NCI-H1930 (cell line): ENCODE measurements around the gene NFYB.

ENCODE experiments used
- DNase-seq, 2 experiments: peaks; one replicate each; lab custom pipeline; 2025; lab: John Stamatoyannopoulos, UW

NFYB gene

DNA sequence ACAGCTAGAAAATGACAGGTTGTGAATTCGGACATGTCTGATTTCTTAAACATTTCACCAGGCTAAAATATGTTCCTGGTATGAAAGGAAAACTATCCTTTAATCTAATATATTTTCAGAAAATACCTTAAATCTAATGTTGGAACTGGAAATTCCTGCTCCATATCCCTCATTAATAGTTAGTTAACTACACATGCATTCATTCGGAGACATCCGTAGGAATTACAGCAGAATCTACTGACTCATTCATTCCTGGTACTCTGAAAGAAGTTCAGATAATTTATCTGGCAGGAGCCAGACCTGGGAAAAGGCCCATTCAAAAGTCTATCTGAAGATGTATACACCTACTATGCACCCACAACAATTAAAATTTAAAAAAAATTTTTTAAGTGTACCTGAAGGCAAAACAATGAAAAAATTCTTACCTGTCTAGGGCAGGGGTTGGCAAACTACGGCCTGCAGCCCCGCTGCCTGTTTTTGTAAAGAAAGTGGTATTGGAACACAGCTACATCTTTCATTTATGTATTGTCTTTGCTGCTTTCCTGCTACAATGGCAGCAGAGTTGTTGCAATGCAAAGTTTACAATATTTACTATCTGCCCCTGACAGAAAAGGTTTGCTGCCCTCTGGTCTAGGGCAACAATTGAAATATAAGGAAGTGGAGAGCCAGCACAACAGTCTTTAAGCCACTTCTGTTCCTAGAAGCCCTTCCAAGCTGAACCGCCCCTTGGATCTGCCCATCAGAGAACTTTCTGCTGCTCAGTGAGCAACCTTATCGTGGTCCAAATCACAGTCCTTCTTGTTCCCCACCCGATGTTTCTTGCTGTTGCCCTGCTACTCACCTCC lies 17.9 kb upstream of the NFYB start:
- no peak for DNase-seq

- peak; percentile 59 to 74 for DNase-seq
Observed at GRCh38 chr12:104154806-104155205, 16.8 kb upstream of the NFYB start.

DNA sequence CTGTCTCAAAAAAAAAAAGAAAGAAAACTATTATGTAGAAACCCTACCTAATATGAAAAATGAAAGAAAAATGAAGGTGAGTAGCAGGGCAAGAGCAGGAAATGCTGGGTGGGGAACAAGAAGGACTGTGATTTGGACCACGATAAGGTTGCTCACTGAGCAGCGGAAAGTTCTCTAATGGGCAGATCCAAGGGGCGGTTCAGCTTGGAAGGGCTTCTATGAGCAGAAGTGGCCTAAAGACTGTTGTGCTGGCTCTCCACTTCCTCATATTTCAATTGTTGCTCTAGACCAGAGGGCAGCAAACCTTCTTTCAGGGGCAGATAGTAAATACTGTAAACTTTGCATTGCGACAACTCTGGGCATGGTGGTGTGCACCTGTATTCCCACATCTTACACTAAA lies 16.3 kb upstream of the NFYB start:
- no peak for DNase-seq

DNA sequence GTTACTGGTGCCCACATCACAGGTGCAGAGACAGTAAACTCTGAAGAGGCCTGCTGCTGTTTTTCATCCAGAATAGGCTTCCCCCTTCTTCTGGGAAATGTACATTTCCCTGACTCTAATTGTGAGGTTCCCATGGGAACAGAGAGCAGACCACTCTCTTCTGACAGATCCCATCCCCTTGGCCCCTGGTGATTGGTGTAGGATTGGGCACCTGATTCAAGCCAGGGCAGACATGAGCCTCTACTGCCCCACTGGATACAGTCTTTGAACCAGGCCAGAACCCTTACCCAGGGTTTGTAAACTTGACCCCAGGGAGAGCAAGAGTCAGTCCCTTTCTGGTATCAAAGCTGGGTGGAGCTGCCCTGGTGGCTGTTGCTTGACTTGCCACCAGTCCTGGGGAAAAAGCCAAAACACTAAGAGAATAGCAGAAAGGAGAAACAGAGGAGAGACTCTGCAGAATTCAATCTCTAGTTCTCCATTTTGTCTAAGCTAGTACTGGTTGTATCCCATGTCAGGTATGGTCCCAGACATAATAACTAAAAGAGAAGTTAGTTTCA lies 14.8 kb upstream of the NFYB start:
- no peak for DNase-seq

DNA sequence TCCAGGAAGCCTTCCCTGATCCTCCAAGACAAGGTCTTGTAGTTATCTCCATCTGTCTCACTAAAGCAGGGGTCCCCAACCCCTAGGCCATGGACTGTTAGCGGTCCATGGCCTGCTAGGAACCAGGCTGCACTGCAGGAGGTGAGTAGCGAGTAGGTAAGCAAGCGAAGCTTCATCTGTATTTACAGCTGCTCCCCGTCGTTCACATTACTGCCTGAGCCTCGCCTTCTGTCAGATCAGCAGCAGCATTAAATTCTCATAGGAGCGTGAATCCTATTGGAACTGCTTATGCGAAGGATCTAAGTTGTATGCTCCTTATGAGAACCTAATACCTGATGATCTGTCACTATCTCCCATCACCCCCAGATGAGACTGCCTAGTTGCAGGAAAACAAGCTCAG lies 12.4 kb upstream of the NFYB start:
- no peak for DNase-seq

- DNase-seq: no peak
Observed at GRCh38 chr12:104147346-104147745, 9.3 kb upstream of the NFYB start.

GRCh38 chr12:104143918-104144317 lies 5.9 kb upstream of the NFYB start:
- no peak for DNase-seq

- no peak for DNase-seq
Observed at GRCh38 chr12:104143002-104143401, 5.0 kb upstream of the NFYB start.

DNA sequence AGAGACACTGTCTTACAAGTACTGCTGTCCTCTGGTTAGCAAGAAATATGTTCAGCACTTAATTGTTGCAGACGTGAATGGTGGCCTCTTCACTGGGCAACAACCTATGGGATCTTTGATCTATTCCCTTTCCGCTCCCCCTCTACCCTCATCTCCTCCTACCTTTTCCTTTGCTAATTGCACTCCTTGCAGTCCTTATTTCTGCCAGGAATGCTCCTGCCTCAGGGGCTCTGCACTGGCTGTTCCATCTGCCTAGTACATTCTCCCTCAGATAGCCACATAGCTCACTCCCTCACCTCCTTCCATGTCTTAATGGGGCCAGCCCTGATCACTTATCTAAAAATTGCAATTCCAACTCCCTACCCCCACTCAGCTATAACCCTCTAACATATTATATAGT lies 4.5 kb upstream of the NFYB start:
- DNase-seq: no peak

- DNase-seq: no peak
Observed at GRCh38 chr12:104138797-104139152, 765 bp upstream of the NFYB start.

- DNase-seq: no peak
Observed at GRCh38 chr12:104137001-104137901, 759 bp downstream of the NFYB start.

- no peak for DNase-seq
Observed at GRCh38 chr12:104136577-104136976, 1.4 kb downstream of the NFYB start.

- no peak for DNase-seq
Observed at GRCh38 chr12:104134882-104135281, 3.1 kb downstream of the NFYB start.

GRCh38 chr12:104133866-104134265 lies 4.1 kb downstream of the NFYB start:
- DNase-seq: no peak

- DNase-seq: no peak
Observed at GRCh38 chr12:104133321-104133720, 4.7 kb downstream of the NFYB start.

DNA sequence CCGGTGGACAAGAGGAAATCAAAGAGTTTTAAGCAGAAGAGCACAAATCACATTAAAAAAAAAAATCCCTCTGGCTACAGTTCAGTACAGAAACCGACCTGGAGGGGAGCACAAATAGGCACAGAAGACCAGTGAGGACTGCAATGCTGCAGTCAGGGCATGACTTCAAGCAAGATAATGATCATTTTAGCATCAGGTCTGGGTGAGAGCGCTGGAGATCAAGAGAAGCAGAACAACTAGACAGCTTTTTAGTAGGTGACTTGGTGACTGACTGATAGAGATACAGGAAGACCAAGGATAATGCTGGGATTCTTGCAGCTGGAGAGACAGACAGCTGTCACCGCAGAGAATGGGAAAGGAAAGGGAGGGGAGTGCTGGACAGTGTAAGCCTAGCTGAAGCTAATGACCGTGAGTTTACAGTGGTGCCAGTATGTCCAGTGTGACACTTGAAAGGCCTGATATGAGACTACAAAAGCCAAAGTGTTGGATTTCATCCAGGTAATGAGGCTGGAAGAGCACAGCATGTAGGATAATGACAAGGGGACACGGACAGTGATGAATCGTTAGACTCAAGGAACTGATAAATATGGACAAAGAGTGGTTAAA lies 5.6 kb downstream of the NFYB start:
- DNase-seq: peak; percentile 56 to 70

- no peak for DNase-seq
Observed at GRCh38 chr12:104131609-104132008, 6.4 kb downstream of the NFYB start.

DNA sequence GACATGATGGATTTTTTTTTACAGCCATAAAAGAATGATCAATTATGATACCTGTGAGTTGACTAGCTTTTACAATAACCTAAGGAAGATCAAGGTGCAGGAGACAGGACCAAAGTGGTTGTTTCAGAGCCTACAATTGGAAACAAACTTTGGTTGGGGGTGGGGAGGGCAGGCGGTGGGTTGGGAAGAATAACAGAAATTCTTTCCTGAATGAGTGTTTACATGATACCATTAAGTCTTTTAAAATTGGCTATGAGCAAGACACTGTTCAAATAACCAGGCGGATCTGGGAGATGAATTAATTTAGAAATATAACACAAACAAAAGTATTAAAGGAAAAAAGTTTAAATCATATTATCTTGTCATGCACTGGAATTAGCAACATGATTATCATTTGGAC lies 7.2 kb downstream of the NFYB start:
- DNase-seq: no peak

GRCh38 chr12:104126548-104126947 lies 11.5 kb downstream of the NFYB start:
- DNase-seq: no peak

GRCh38 chr12:104122298-104122697 lies 15.7 kb downstream of the NFYB start:
- no peak for DNase-seq

GRCh38 chr12:104121001-104121400 lies 17.0 kb downstream of the NFYB start:
- no peak for DNase-seq

GRCh38 chr12:104115587-104115975 lies 22.4 kb downstream of the NFYB start:
- DNase-seq: no peak
